ENCODE results near the gene LRRC66. TPM values are rescaled to one million over a fixed set of nuclear protein-coding genes. Genes with fewer than 3 reads are reported as not detected.

The LRRC66 gene
- total and polyA plus RNA-seq, 2 of the 13 experiments (the other 11 are each of a cell fraction or from before 2014, with no cell fraction given) = not detected

DNA sequence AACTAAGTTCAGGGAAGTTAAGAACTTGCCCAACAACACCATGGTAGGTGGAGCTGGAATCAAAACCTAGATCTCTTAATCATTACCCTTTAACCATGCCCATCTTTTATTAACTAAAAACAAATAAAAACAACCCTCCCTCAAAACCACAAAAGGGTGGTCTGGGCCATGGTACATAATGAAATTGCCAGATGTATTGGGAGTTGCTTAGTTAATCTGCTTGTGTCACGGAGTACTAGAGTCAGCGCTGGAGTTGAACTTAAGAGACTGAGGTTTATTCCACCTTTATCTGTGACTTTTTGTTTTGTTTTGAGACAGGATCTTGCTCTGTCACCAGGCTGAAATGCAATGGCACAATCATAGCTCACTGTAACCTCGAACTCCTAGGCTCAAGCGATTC lies 13.3 kb downstream of the LRRC66 start:
- ATAC-seq (no peak), DNase-seq (ENCODE audit: low spot score) (no peak), FAIRE-seq (no peak)
- BruUV-seq (replicated peaks) = no TSS peak
- no peak overlapping the region for H3K4me2 ChIP-seq (ENCODE audit: low read depth, low read length)
- no peak overlapping the region for H3K27ac ChIP-seq (ENCODE audit: extremely low read length, insufficient read depth, low read length)
- H2AFZ ChIP-seq (ENCODE audit: low read length) = no peak overlapping the region
- ChIA-PET POLR2A (no interaction called here), CTCF (ENCODE audit: low intra/inter-chr PET ratio, low total read pairs) (no interaction called here)
- 46% methylated on average over 4 of the region's 4 CpGs for WGBS (ENCODE audit: low lambda C conversion rate)
- no peak overlapping the region for H3K9ac ChIP-seq (ENCODE audit: insufficient read depth, low read depth, low read length)
- in situ Hi-C loops (cut with HindIII; ENCODE audit: extremely low pct_ligation_motif_present, low pct_unique_long_range_greater_than_20kb) = no loop called here
- H3K27me3 ChIP-seq (ENCODE audit: control insufficient read depth in 1 of 2, insufficient read depth in 2 of 2, low read length in 2 of 2) = no peaks in the 10 kb centered on the region
- no peaks in the 10 kb centered on the region for H4K20me1 ChIP-seq (ENCODE audit: insufficient read depth, low read length)
- H3K9me3 ChIP-seq (ENCODE audit: low read length) = no peaks in the 10 kb centered on the region
- intact Hi-C loops (cut with micrococcal nuclease; ENCODE audit: unreplicated experiment) = no loop called here
- H3K4me1 ChIP-seq (ENCODE audit: insufficient read depth, low read length) = peaks cover 14% of the 10 kb centered on the region; the same call in 1 of the 2 replicates
- H3K4me3 ChIP-seq (replicated peaks in 1 of 3; ENCODE audit: insufficient read depth in 1 of 3, low read depth in 2 of 3, low read length in 3 of 3) = no peak overlapping the region
- TF ChIP-seq, protein P1, sequence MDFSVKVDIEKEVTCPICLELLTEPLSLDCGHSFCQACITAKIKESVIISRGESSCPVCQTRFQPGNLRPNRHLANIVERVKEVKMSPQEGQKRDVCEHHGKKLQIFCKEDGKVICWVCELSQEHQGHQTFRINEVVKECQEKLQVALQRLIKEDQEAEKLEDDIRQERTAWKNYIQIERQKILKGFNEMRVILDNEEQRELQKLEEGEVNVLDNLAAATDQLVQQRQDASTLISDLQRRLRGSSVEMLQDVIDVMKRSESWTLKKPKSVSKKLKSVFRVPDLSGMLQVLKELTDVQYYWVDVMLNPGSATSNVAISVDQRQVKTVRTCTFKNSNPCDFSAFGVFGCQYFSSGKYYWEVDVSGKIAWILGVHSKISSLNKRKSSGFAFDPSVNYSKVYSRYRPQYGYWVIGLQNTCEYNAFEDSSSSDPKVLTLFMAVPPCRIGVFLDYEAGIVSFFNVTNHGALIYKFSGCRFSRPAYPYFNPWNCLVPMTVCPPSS (IDR thresholded peaks at IDR 0.05) = no peak
- TF ChIP-seq, protein P2, sequence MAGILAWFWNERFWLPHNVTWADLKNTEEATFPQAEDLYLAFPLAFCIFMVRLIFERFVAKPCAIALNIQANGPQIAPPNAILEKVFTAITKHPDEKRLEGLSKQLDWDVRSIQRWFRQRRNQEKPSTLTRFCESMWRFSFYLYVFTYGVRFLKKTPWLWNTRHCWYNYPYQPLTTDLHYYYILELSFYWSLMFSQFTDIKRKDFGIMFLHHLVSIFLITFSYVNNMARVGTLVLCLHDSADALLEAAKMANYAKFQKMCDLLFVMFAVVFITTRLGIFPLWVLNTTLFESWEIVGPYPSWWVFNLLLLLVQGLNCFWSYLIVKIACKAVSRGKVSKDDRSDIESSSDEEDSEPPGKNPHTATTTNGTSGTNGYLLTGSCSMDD (CRISPR knock-in tag; IDR thresholded peaks at IDR 0.05) = no peak
- TF ChIP-seq ARNTL (CRISPR knock-in tag; IDR thresholded peaks at IDR 0.05) (no peak), U2AF1 (optimal IDR thresholded peaks at IDR 0.05; ENCODE audit: low read depth, low read length) (no peak), PAX8 (CRISPR knock-in tag; IDR thresholded peaks at IDR 0.05; ENCODE audit: borderline replicate concordance) (no peak), ZSCAN22 (CRISPR knock-in tag; IDR thresholded peaks at IDR 0.05) (no peak), AGO1 (IDR thresholded peaks at IDR 0.05; ENCODE audit: low read depth, low read length, poor library complexity, severe bottlenecking) (no peak), ZNF607 (CRISPR knock-in tag; IDR thresholded peaks at IDR 0.05; ENCODE audit: borderline replicate concordance) (no peak), CHD4 (IDR thresholded peaks at IDR 0.05; ENCODE audit: borderline replicate concordance, low read length) (no peak)
- TF ChIP-seq, protein P3, sequence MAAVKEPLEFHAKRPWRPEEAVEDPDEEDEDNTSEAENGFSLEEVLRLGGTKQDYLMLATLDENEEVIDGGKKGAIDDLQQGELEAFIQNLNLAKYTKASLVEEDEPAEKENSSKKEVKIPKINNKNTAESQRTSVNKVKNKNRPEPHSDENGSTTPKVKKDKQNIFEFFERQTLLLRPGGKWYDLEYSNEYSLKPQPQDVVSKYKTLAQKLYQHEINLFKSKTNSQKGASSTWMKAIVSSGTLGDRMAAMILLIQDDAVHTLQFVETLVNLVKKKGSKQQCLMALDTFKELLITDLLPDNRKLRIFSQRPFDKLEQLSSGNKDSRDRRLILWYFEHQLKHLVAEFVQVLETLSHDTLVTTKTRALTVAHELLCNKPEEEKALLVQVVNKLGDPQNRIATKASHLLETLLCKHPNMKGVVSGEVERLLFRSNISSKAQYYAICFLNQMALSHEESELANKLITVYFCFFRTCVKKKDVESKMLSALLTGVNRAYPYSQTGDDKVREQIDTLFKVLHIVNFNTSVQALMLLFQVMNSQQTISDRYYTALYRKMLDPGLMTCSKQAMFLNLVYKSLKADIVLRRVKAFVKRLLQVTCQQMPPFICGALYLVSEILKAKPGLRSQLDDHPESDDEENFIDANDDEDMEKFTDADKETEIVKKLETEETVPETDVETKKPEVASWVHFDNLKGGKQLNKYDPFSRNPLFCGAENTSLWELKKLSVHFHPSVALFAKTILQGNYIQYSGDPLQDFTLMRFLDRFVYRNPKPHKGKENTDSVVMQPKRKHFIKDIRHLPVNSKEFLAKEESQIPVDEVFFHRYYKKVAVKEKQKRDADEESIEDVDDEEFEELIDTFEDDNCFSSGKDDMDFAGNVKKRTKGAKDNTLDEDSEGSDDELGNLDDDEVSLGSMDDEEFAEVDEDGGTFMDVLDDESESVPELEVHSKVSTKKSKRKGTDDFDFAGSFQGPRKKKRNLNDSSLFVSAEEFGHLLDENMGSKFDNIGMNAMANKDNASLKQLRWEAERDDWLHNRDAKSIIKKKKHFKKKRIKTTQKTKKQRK (IDR thresholded peaks at IDR 0.05; ENCODE audit: low read length) = no peak
- TF ChIP-seq, protein P4, sequence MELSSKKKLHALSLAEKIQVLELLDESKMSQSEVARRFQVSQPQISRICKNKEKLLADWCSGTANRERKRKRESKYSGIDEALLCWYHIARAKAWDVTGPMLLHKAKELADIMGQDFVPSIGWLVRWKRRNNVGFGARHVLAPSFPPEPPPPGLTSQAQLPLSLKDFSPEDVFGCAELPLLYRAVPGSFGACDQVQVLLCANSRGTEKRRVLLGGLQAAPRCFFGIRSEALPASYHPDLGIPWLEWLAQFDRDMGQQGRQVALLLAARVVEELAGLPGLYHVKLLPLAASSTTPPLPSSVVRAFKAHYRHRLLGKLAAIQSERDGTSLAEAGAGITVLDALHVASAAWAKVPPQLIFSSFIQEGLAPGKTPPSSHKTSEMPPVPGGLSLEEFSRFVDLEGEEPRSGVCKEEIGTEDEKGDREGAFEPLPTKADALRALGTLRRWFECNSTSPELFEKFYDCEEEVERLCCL (CRISPR knock-in tag; IDR thresholded peaks at IDR 0.05; ENCODE audit: borderline replicate concordance) = no peak
- TF ChIP-seq, protein P5, sequence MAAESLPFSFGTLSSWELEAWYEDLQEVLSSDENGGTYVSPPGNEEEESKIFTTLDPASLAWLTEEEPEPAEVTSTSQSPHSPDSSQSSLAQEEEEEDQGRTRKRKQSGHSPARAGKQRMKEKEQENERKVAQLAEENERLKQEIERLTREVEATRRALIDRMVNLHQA (CRISPR knock-in tag; IDR thresholded peaks at IDR 0.05) = no peak
- no peaks in the 10 kb centered on the region for H3K36me3 ChIP-seq (replicated peaks in 1 of 2; ENCODE audit: control insufficient read depth in 1 of 2, insufficient read depth in 2 of 2, low read length in 2 of 2)
- no peaks in the 10 kb centered on the region for H3K79me2 ChIP-seq (ENCODE audit: insufficient read depth, low read length)

Measured in HepG2 (cell line).